ENCODE measurements around the gene CALHM3.

GRCh38 chr10:103455235-103455634, 23.8 kb downstream of the CALHM3 start:
- no peak for TF ChIP-seq EZH2 (IDR thresholded peaks at IDR 0.05)
- TF ChIP-seq POLR2AphosphoS5 (IDR thresholded peaks at IDR 0.05; ENCODE audit: borderline replicate concordance, low read depth, low read length): no peak
- TF ChIP-seq FOXP2 (optimal IDR thresholded peaks at IDR 0.05; ENCODE audit: control extremely low read depth, extremely low read length, insufficient read depth): no peak
